Ectodermal cell (in vitro differentiated cells): ENCODE measurements around the gene FMN2.

ENCODE experiments used
- H3K27ac ChIP-seq: 2 replicates; pipeline ENCODE4 v1.7.0; 2013; ENCODE audit warnings: mild to moderate bottlenecking, low read depth, low read length; ENCODE audit not compliant: insufficient read depth, poor library complexity, severe bottlenecking
- H3K27me3 ChIP-seq: 2 replicates; pipeline ENCODE4 v1.7.0; 2013; ENCODE audit warnings: mild to moderate bottlenecking, low read length; ENCODE audit not compliant: insufficient read depth, control insufficient read depth, poor library complexity, severe bottlenecking
- H3K36me3 ChIP-seq: one replicate; pipeline ENCODE4 v1.7.0; 2013; ENCODE audit warnings: low read length; ENCODE audit not compliant: control insufficient read depth, insufficient read depth
- H3K4me1 ChIP-seq: one replicate; pipeline ENCODE4 v1.7.0; 2013; ENCODE audit warnings: low read length; ENCODE audit not compliant: control insufficient read depth, insufficient read depth
- H3K4me3 ChIP-seq: 2 replicates; pipeline ENCODE4 v1.7.0; 2013; ENCODE audit warnings: low read depth, low read length, control low read depth; ENCODE audit not compliant: insufficient read depth
- H3K9me3 ChIP-seq: 2 replicates; pipeline ENCODE4 v1.7.0; 2013; ENCODE audit warnings: mild to moderate bottlenecking, low read length, moderate library complexity; ENCODE audit not compliant: control insufficient read depth
- WGBS, 2 experiments: methylation state at CpG; one replicate each; pipeline ENCODE4 v1.1.7; 2013; ENCODE audit warnings: missing lambda C conversion rate in 2 of 2; 5-methylcytosine and 5-hydroxymethylcytosine counted together

FMN2 gene

GRCh38 chr1:240500647-240501046, 409.0 kb downstream of the FMN2 start:
- no peaks in the 10 kb centered on the region for H3K9me3 ChIP-seq
- no peaks in the 10 kb centered on the region for H3K4me1 ChIP-seq
- 97 to 98% methylated on average over 4 of the region's 4 CpGs for WGBS, 2 experiments

GRCh38 chr1:240501115-240501514, 409.4 kb downstream of the FMN2 start:
- H3K4me1 ChIP-seq = no peaks in the 10 kb centered on the region
- no peak overlapping the region for H3K4me3 ChIP-seq
- no peaks in the 10 kb centered on the region for H3K27me3 ChIP-seq
- no peak overlapping the region for H3K27ac ChIP-seq
- WGBS, 2 experiments = 94 to 99% methylated on average over 2 of the region's 2 CpGs
- no peaks in the 10 kb centered on the region for H3K9me3 ChIP-seq
- H3K36me3 ChIP-seq = no peaks in the 10 kb centered on the region

More at GRCh38 chr1:240500647-240501046, 409.0 kb downstream of the FMN2 start:
- no peak overlapping the region for H3K4me3 ChIP-seq
- no peaks in the 10 kb centered on the region for H3K27me3 ChIP-seq
- no peak overlapping the region for H3K27ac ChIP-seq
- H3K36me3 ChIP-seq = no peaks in the 10 kb centered on the region

GRCh38 chr1:240503036-240503435, 411.4 kb downstream of the FMN2 start:
- H3K9me3 ChIP-seq = no peaks in the 10 kb centered on the region
- no peaks in the 10 kb centered on the region for H3K4me1 ChIP-seq
- H3K27me3 ChIP-seq = no peaks in the 10 kb centered on the region
- no peak overlapping the region for H3K4me3 ChIP-seq
- 94 to 96% methylated on average over 4 of the region's 4 CpGs for WGBS, 2 experiments
- no peak overlapping the region for H3K27ac ChIP-seq
- H3K36me3 ChIP-seq = no peaks in the 10 kb centered on the region

- no peaks in the 10 kb centered on the region for H3K36me3 ChIP-seq
- no peaks in the 10 kb centered on the region for H3K27me3 ChIP-seq
- H3K4me3 ChIP-seq = no peak overlapping the region
- H3K9me3 ChIP-seq = no peaks in the 10 kb centered on the region
- no peaks in the 10 kb centered on the region for H3K4me1 ChIP-seq
- H3K27ac ChIP-seq = no peak overlapping the region
- 84 to 100% methylated on average over 1 of the region's 1 CpG for WGBS, 2 experiments
Observed at GRCh38 chr1:240503558-240503957, 411.9 kb downstream of the FMN2 start.

GRCh38 chr1:240506176-240506575, 414.5 kb downstream of the FMN2 start:
- no peaks in the 10 kb centered on the region for H3K4me1 ChIP-seq
- H3K9me3 ChIP-seq = no peaks in the 10 kb centered on the region
- no peak overlapping the region for H3K27ac ChIP-seq
- H3K4me3 ChIP-seq = no peak overlapping the region
- H3K36me3 ChIP-seq = no peaks in the 10 kb centered on the region
- H3K27me3 ChIP-seq = no peaks in the 10 kb centered on the region
- 89 to 98% methylated on average over 4 of the region's 4 CpGs for WGBS, 2 experiments

GRCh38 chr1:240508201-240508600, 416.5 kb downstream of the FMN2 start:
- Histone ChIP-seq H3K4me1 (no peaks in the 10 kb centered on the region), H3K27ac (no peak overlapping the region), H3K27me3 (no peaks in the 10 kb centered on the region), H3K4me3 (no peak overlapping the region), H3K9me3 (no peaks in the 10 kb centered on the region), H3K36me3 (no peaks in the 10 kb centered on the region)
- WGBS, 2 experiments = 88 to 96% methylated on average over 1 to 3 of the region's 3 CpGs

GRCh38 chr1:240508950-240509349, 417.3 kb downstream of the FMN2 start:
- Histone ChIP-seq H3K27me3 (no peaks in the 10 kb centered on the region), H3K9me3 (no peaks in the 10 kb centered on the region), H3K27ac (no peak overlapping the region), H3K4me1 (no peaks in the 10 kb centered on the region), H3K36me3 (no peaks in the 10 kb centered on the region), H3K4me3 (no peak overlapping the region)
- 90 to 94% methylated on average over 2 of the region's 2 CpGs for WGBS, 2 experiments

GRCh38 chr1:240511789-240512188, 420.1 kb downstream of the FMN2 start:
- Histone ChIP-seq H3K36me3 (no peaks in the 10 kb centered on the region), H3K27ac (no peak overlapping the region), H3K4me1 (no peaks in the 10 kb centered on the region), H3K9me3 (no peaks in the 10 kb centered on the region), H3K27me3 (no peaks in the 10 kb centered on the region), H3K4me3 (no peak overlapping the region)

- no peak overlapping the region for H3K4me3 ChIP-seq
- H3K27me3 ChIP-seq = no peaks in the 10 kb centered on the region
- WGBS, 2 experiments = 79 to 84% methylated on average over 1 of the region's 1 CpG
- no peak overlapping the region for H3K27ac ChIP-seq
- H3K9me3 ChIP-seq = no peaks in the 10 kb centered on the region
- H3K4me1 ChIP-seq = no peaks in the 10 kb centered on the region
- H3K36me3 ChIP-seq = no peaks in the 10 kb centered on the region
Observed at GRCh38 chr1:240515505-240515904, 423.8 kb downstream of the FMN2 start.

GRCh38 chr1:240516069-240516468, 424.4 kb downstream of the FMN2 start:
- Histone ChIP-seq H3K9me3 (no peaks in the 10 kb centered on the region), H3K4me1 (no peaks in the 10 kb centered on the region), H3K4me3 (no peak overlapping the region), H3K27ac (no peak overlapping the region), H3K36me3 (no peaks in the 10 kb centered on the region), H3K27me3 (no peaks in the 10 kb centered on the region)
- WGBS, 2 experiments = 96 to 99% methylated on average over 2 of the region's 2 CpGs

- H3K27ac ChIP-seq = no peak overlapping the region
- no peaks in the 10 kb centered on the region for H3K4me1 ChIP-seq
- no peaks in the 10 kb centered on the region for H3K36me3 ChIP-seq
- no peak overlapping the region for H3K4me3 ChIP-seq
- WGBS, 2 experiments = 85 to 94% methylated on average over 4 of the region's 4 CpGs
- no peaks in the 10 kb centered on the region for H3K27me3 ChIP-seq
- no peaks in the 10 kb centered on the region for H3K9me3 ChIP-seq
Observed at GRCh38 chr1:240517891-240518290, 426.2 kb downstream of the FMN2 start.
